ENCODE data around the gene LSM7.
"Not testable (repeated sequence)": the region's sequence is repeated elsewhere in the genome, so short reads cannot be mapped to it uniquely, and the experiment has no call there.

Gene LSM7

GRCh38 chr19:2352121-2352520 lies 23.7 kb upstream of the LSM7 start:
- Histone ChIP-seq H2BK15ac (replicated peaks; ENCODE audit: low read depth) (no peak overlapping the region), H3K4me3 (ENCODE audit: low read length) (no peak overlapping the region), H3K4me1 (ENCODE audit: control insufficient read depth, low read depth, low read length) (no peaks in the 10 kb centered on the region), H3K4ac (ENCODE audit: low read depth, low read length) (no peak overlapping the region), H3K79me1 (ENCODE audit: low read length) (no peaks in the 10 kb centered on the region), H3K4me2 (ENCODE audit: low read length) (no peak overlapping the region), H3K18ac (ENCODE audit: low read length) (no peak overlapping the region), H2BK120ac (ENCODE audit: low read depth, low read length) (no peak overlapping the region), H3K36me3 (ENCODE audit: control insufficient read depth, insufficient read depth, low read length) (no peaks in the 10 kb centered on the region), H2AK5ac (ENCODE audit: low read length) (no peak overlapping the region), H3K79me2 (ENCODE audit: control insufficient read depth, insufficient read depth, low read length) (no peaks in the 10 kb centered on the region), H3K56ac (ENCODE audit: low read length) (no peak overlapping the region), H3K27me3 (ENCODE audit: insufficient read depth, low read length, poor library complexity) (no peaks in the 10 kb centered on the region), H3K23ac (ENCODE audit: low read length) (no peak overlapping the region), H4K8ac (ENCODE audit: low read depth, low read length) (no peak overlapping the region), H3K27ac (ENCODE audit: low read depth, low read length) (no peak overlapping the region), H4K5ac (ENCODE audit: low read length) (no peak overlapping the region), H2BK5ac (ENCODE audit: low read length) (no peak overlapping the region), H3K9ac (ENCODE audit: low read length) (no peak overlapping the region)
- WGBS (ENCODE audit: extremely low coverage, insufficient coverage, low lambda C conversion rate), result no CpG with 5 or more reads among the region's 24 CpGs
- DNase-seq, result no peak

DNA sequence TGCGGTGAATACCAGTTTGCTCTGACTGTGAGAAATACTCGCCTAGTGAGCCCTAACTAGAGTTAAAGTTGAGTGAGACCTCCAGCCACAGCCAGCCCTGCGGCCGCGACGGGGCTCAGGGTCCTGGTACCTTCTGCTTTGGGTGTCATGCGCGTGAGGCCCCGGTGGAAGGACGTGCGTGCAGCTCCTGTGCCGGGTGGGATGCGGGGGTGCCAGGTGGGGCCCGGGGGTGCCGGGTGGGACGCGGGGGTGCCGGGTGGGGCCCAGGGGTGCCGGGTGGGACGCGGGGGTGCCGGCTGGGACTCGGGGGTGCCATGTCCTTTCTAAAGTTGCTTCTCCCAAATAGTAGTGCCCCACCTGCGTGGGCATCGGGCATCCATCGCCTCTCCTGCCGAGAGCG lies 23.2 kb upstream of the LSM7 start:
- Histone ChIP-seq H3K36me3 (ENCODE audit: control insufficient read depth, insufficient read depth, low read length) (no peaks in the 10 kb centered on the region), H2AK5ac (ENCODE audit: low read length) (no peak overlapping the region), H3K4ac (ENCODE audit: low read depth, low read length) (no peak overlapping the region), H3K79me2 (ENCODE audit: control insufficient read depth, insufficient read depth, low read length) (no peaks in the 10 kb centered on the region), H3K4me3 (ENCODE audit: low read length) (no peak overlapping the region), H4K8ac (ENCODE audit: low read depth, low read length) (no peak overlapping the region), H3K27me3 (ENCODE audit: insufficient read depth, low read length, poor library complexity) (no peaks in the 10 kb centered on the region), H3K79me1 (ENCODE audit: low read length) (no peaks in the 10 kb centered on the region), H2BK15ac (replicated peaks; ENCODE audit: low read depth) (no peak overlapping the region), H3K27ac (ENCODE audit: low read depth, low read length) (no peak overlapping the region), H4K5ac (ENCODE audit: low read length) (no peak overlapping the region), H3K56ac (ENCODE audit: low read length) (no peak overlapping the region), H3K4me2 (ENCODE audit: low read length) (no peak overlapping the region), H3K23ac (ENCODE audit: low read length) (no peak overlapping the region), H2BK120ac (ENCODE audit: low read depth, low read length) (no peak overlapping the region), H3K18ac (ENCODE audit: low read length) (no peak overlapping the region), H2BK5ac (ENCODE audit: low read length) (no peak overlapping the region), H3K9ac (ENCODE audit: low read length) (no peak overlapping the region), H3K4me1 (ENCODE audit: control insufficient read depth, low read depth, low read length) (no peaks in the 10 kb centered on the region)
- no CpG with 5 or more reads among the region's 28 CpGs for WGBS (ENCODE audit: extremely low coverage, insufficient coverage, low lambda C conversion rate)
- DNase-seq, result no peak

DNA sequence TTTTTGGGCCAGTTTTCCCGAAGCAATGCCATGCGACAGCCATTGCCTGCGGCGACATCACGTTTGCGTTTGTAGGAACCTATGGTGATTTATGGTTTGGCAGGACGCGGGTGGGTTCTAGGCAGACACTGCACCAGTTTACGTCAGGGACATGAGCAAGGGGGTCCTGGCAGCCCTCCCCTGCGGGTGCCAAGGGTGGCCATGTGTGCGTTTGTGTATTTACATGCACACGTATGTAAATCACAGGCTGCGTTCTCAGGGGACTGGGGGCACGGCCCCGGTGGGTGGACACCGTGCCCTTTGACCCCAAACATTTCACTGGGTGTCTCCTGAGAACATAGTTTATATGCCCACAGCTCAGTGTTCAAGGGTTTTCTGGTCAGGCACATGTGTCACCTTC lies 22.3 kb upstream of the LSM7 start:
- H3K56ac ChIP-seq (ENCODE audit: low read length), result no peak overlapping the region
- no peak overlapping the region for H3K4ac ChIP-seq (ENCODE audit: low read depth, low read length)
- H3K27ac ChIP-seq (ENCODE audit: low read depth, low read length), result no peak overlapping the region
- no peak overlapping the region for H3K4me3 ChIP-seq (ENCODE audit: low read length)
- no peaks in the 10 kb centered on the region for H3K79me1 ChIP-seq (ENCODE audit: low read length)
- no peak overlapping the region for H4K8ac ChIP-seq (ENCODE audit: low read depth, low read length)
- no peaks in the 10 kb centered on the region for H3K36me3 ChIP-seq (ENCODE audit: control insufficient read depth, insufficient read depth, low read length)
- no peak overlapping the region for H2BK15ac ChIP-seq (replicated peaks; ENCODE audit: low read depth)
- H2BK120ac ChIP-seq (ENCODE audit: low read depth, low read length), result no peak overlapping the region
- no peak overlapping the region for H2AK5ac ChIP-seq (ENCODE audit: low read length)
- no peak overlapping the region for H3K4me2 ChIP-seq (ENCODE audit: low read length)
- no peak overlapping the region for H2BK5ac ChIP-seq (ENCODE audit: low read length)
- H3K4me1 ChIP-seq (ENCODE audit: control insufficient read depth, low read depth, low read length), result no peaks in the 10 kb centered on the region
- H3K18ac ChIP-seq (ENCODE audit: low read length), result no peak overlapping the region
- H3K27me3 ChIP-seq (ENCODE audit: insufficient read depth, low read length, poor library complexity), result no peaks in the 10 kb centered on the region
- no peak overlapping the region for H4K5ac ChIP-seq (ENCODE audit: low read length)
- H3K9ac ChIP-seq (ENCODE audit: low read length), result no peak overlapping the region
- no CpG with 5 or more reads among the region's 16 CpGs for WGBS (ENCODE audit: extremely low coverage, insufficient coverage, low lambda C conversion rate)
- no peak overlapping the region for H3K23ac ChIP-seq (ENCODE audit: low read length)
- no peaks in the 10 kb centered on the region for H3K79me2 ChIP-seq (ENCODE audit: control insufficient read depth, insufficient read depth, low read length)
- no peak for DNase-seq

- not testable (repeated sequence) for H3K36me3 ChIP-seq (ENCODE audit: control insufficient read depth, insufficient read depth, low read length); H4K5ac ChIP-seq (ENCODE audit: low read length); H3K23ac ChIP-seq (ENCODE audit: low read length); H3K4me3 ChIP-seq (ENCODE audit: low read length); H3K27ac ChIP-seq (ENCODE audit: low read depth, low read length); H3K27me3 ChIP-seq (ENCODE audit: insufficient read depth, low read length, poor library complexity); H2BK5ac ChIP-seq (ENCODE audit: low read length); H3K79me2 ChIP-seq (ENCODE audit: control insufficient read depth, insufficient read depth, low read length); H3K4me2 ChIP-seq (ENCODE audit: low read length); DNase-seq; H2AK5ac ChIP-seq (ENCODE audit: low read length); H2BK120ac ChIP-seq (ENCODE audit: low read depth, low read length); H2BK15ac ChIP-seq (replicated peaks; ENCODE audit: low read depth); H3K56ac ChIP-seq (ENCODE audit: low read length); H3K18ac ChIP-seq (ENCODE audit: low read length); H3K9ac ChIP-seq (ENCODE audit: low read length); H3K4me1 ChIP-seq (ENCODE audit: control insufficient read depth, low read depth, low read length); H3K4ac ChIP-seq (ENCODE audit: low read depth, low read length); H4K8ac ChIP-seq (ENCODE audit: low read depth, low read length); H3K79me1 ChIP-seq (ENCODE audit: low read length)
- WGBS (ENCODE audit: extremely low coverage, insufficient coverage, low lambda C conversion rate), result 100% methylated on average over 14 of the region's 24 CpGs
Measured at GRCh38 chr19:2349818-2350217, 21.4 kb upstream of the LSM7 start.

- no peaks in the 10 kb centered on the region for H3K36me3 ChIP-seq (ENCODE audit: control insufficient read depth, insufficient read depth, low read length)
- H2BK15ac ChIP-seq (replicated peaks; ENCODE audit: low read depth), result no peak overlapping the region
- no CpG with 5 or more reads among the region's 25 CpGs for WGBS (ENCODE audit: extremely low coverage, insufficient coverage, low lambda C conversion rate)
Measured at GRCh38 chr19:2345794-2346663, 17.6 kb upstream of the LSM7 start.

GRCh38 chr19:2345076-2345475 lies 16.7 kb upstream of the LSM7 start:
- Histone ChIP-seq H3K27me3 (ENCODE audit: insufficient read depth, low read length, poor library complexity) (no peaks in the 10 kb centered on the region), H3K79me2 (ENCODE audit: control insufficient read depth, insufficient read depth, low read length) (no peaks in the 10 kb centered on the region), H3K9ac (ENCODE audit: low read length) (no peak overlapping the region), H3K4me2 (ENCODE audit: low read length) (no peak overlapping the region), H2BK5ac (ENCODE audit: low read length) (no peak overlapping the region), H2BK15ac (replicated peaks; ENCODE audit: low read depth) (no peak overlapping the region), H3K36me3 (ENCODE audit: control insufficient read depth, insufficient read depth, low read length) (no peaks in the 10 kb centered on the region), H3K23ac (ENCODE audit: low read length) (no peak overlapping the region), H4K5ac (ENCODE audit: low read length) (no peak overlapping the region), H4K8ac (ENCODE audit: low read depth, low read length) (no peak overlapping the region), H3K4me1 (ENCODE audit: control insufficient read depth, low read depth, low read length) (no peaks in the 10 kb centered on the region), H2BK120ac (ENCODE audit: low read depth, low read length) (no peak overlapping the region), H2AK5ac (ENCODE audit: low read length) (no peak overlapping the region), H3K4me3 (ENCODE audit: low read length) (no peak overlapping the region), H3K4ac (ENCODE audit: low read depth, low read length) (no peak overlapping the region), H3K56ac (ENCODE audit: low read length) (no peak overlapping the region), H3K27ac (ENCODE audit: low read depth, low read length) (no peak overlapping the region), H3K79me1 (ENCODE audit: low read length) (no peaks in the 10 kb centered on the region), H3K18ac (ENCODE audit: low read length) (no peak overlapping the region)
- no CpG with 5 or more reads among the region's 17 CpGs for WGBS (ENCODE audit: extremely low coverage, insufficient coverage, low lambda C conversion rate)
- no peak for DNase-seq

More at GRCh38 chr19:2345794-2346663, 17.6 kb upstream of the LSM7 start:
- no peak overlapping the region for H4K5ac ChIP-seq (ENCODE audit: low read length)
- H3K79me2 ChIP-seq (ENCODE audit: control insufficient read depth, insufficient read depth, low read length), result no peaks in the 10 kb centered on the region
- H3K27me3 ChIP-seq (ENCODE audit: insufficient read depth, low read length, poor library complexity), result no peaks in the 10 kb centered on the region
- H2BK120ac ChIP-seq (ENCODE audit: low read depth, low read length), result no peak overlapping the region
- no peak overlapping the region for H4K8ac ChIP-seq (ENCODE audit: low read depth, low read length)
- H3K4me1 ChIP-seq (ENCODE audit: control insufficient read depth, low read depth, low read length), result no peaks in the 10 kb centered on the region
- H3K23ac ChIP-seq (ENCODE audit: low read length), result no peak overlapping the region
- DNase-seq, result no peak
- no peak overlapping the region for H3K4me2 ChIP-seq (ENCODE audit: low read length)
- H3K56ac ChIP-seq (ENCODE audit: low read length), result no peak overlapping the region
- H3K9ac ChIP-seq (ENCODE audit: low read length), result no peak overlapping the region
- no peak overlapping the region for H2BK5ac ChIP-seq (ENCODE audit: low read length)
- no peak overlapping the region for H2AK5ac ChIP-seq (ENCODE audit: low read length)
- no peak overlapping the region for H3K18ac ChIP-seq (ENCODE audit: low read length)
- H3K27ac ChIP-seq (ENCODE audit: low read depth, low read length), result no peak overlapping the region
- no peaks in the 10 kb centered on the region for H3K79me1 ChIP-seq (ENCODE audit: low read length)
- H3K4ac ChIP-seq (ENCODE audit: low read depth, low read length), result no peak overlapping the region
- no peak overlapping the region for H3K4me3 ChIP-seq (ENCODE audit: low read length)

Measured in mesendoderm (in vitro differentiated cells).